HepG2 (cell line): ENCODE measurements around the gene PATE4.

ENCODE experiments used
- KAT8 ChIP-seq: IDR thresholded peaks from 2 replicates; pipeline ENCODE4 v1.6.1; 2016; ENCODE audit warnings: missing genetic modification reagents, missing compliant biosample characterization
- TF ChIP-seq, protein P1 (sequence below): sonication (generic); formaldehyde crosslinking; IDR thresholded peaks from 2 replicates; pipeline ENCODE4 v1.5.0; 2020; ENCODE audit warnings: mild to moderate bottlenecking, missing genetic modification reagents, moderate library complexity

DNA sequence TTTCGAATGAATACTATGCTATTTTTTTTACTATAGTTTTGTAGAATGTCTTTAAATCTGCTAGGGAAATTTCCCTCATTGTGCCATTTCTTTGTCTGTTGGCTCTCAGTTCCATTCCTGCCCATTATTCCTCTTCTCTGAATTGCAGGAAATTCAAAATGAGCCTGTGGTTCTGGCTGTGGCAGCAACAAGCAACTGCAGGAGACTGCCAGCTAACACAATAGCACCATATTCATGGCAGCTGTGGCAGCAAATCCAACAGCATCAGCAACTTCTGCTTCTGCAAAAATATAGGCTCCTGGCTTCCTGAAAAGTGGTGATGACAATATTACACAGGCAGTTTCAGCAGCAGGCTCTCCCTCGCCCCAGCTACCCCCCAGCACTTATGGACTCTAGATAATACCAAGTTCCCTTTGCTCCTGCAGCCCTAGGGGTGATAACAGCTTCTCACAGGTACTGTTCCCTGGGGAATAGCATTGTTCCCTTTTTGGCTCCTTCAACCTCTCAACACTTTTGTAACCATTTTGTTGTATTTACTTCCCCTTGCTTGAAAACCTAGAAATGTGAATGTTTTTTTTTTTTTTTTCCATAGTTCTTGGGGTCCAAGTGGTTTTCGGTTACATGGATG lies 9.3 kb downstream of the PATE4 start:
- TF ChIP-seq, protein P1, sequence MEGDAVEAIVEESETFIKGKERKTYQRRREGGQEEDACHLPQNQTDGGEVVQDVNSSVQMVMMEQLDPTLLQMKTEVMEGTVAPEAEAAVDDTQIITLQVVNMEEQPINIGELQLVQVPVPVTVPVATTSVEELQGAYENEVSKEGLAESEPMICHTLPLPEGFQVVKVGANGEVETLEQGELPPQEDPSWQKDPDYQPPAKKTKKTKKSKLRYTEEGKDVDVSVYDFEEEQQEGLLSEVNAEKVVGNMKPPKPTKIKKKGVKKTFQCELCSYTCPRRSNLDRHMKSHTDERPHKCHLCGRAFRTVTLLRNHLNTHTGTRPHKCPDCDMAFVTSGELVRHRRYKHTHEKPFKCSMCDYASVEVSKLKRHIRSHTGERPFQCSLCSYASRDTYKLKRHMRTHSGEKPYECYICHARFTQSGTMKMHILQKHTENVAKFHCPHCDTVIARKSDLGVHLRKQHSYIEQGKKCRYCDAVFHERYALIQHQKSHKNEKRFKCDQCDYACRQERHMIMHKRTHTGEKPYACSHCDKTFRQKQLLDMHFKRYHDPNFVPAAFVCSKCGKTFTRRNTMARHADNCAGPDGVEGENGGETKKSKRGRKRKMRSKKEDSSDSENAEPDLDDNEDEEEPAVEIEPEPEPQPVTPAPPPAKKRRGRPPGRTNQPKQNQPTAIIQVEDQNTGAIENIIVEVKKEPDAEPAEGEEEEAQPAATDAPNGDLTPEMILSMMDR (CRISPR knock-in tag) = no peak
- TF ChIP-seq KAT8 = no peak
